ENCODE data around the gene COG5.

The COG5 gene

DNA sequence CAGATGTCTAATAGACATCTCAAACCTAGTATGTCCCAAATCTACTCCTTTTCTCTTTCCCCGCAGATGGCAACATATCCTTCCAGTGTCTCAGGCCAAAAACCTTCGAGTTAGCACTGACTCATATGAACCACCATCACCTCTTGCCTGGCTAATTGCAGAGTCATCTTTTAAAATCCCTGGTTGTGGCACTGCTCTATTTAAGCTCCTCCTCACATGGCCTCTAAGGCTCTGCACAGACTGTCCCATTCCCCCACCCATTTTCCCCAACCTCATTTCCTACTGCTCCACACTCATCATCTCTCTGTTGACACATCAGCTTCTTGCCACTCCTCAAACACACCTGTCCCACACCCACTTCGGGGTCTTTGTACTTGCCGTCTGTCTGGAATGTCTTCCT lies 411.7 kb downstream of the COG5 start:
- H3K27ac ChIP-seq (ENCODE audit: poor library complexity, severe bottlenecking) = no peak overlapping the region
- H3K36me3 ChIP-seq (ENCODE audit: low read depth) = no peaks in the 10 kb centered on the region
- no peaks in the 10 kb centered on the region for H3K9me3 ChIP-seq (ENCODE audit: severe bottlenecking)
- H3K4me1 ChIP-seq (ENCODE audit: insufficient read depth, poor library complexity, severe bottlenecking) = peaks cover 9% of the 10 kb centered on the region
- no peak for DNase-seq (ENCODE audit: low spot score)
- TF ChIP-seq, protein P1, sequence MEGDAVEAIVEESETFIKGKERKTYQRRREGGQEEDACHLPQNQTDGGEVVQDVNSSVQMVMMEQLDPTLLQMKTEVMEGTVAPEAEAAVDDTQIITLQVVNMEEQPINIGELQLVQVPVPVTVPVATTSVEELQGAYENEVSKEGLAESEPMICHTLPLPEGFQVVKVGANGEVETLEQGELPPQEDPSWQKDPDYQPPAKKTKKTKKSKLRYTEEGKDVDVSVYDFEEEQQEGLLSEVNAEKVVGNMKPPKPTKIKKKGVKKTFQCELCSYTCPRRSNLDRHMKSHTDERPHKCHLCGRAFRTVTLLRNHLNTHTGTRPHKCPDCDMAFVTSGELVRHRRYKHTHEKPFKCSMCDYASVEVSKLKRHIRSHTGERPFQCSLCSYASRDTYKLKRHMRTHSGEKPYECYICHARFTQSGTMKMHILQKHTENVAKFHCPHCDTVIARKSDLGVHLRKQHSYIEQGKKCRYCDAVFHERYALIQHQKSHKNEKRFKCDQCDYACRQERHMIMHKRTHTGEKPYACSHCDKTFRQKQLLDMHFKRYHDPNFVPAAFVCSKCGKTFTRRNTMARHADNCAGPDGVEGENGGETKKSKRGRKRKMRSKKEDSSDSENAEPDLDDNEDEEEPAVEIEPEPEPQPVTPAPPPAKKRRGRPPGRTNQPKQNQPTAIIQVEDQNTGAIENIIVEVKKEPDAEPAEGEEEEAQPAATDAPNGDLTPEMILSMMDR (IDR thresholded peaks at IDR 0.05; ENCODE audit: poor library complexity, severe bottlenecking) = no peak
- H3K27me3 ChIP-seq (ENCODE audit: insufficient read depth, poor library complexity, severe bottlenecking) = no peaks in the 10 kb centered on the region
- ATAC-seq (ENCODE audit: low read depth) = peak; percentile 61
- H3K4me3 ChIP-seq (ENCODE audit: severe bottlenecking) = no peak overlapping the region
